ENCODE results near the gene KARS1.

DNA sequence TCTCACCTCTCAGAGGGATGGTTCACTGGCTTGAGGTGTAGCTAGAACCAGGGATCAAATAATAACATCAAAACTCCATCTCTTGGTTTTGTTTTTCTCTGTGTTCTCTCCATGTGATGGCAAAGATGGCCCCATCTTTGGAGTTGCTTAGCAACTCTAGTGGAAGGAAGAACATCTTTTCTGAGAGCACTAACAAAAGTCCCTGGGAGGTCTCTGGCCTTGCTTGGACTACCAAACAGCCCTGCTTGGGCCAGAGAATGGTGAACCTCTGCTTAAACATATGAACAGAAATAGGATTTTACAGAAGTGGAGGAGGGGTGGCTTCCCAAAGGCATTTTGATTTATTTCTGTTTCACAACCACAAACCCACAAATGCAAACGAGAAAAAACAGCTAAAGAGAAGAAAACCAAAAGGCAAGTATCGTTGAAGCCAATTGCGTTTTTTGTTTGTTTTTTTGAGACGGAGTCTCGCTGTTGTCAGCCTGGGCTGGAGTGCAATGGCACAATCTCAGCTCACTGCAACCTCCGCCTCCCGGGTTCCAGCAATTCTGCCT is 68.1 kb downstream of the KARS1 start:
- TF ChIP-seq, protein P1, sequence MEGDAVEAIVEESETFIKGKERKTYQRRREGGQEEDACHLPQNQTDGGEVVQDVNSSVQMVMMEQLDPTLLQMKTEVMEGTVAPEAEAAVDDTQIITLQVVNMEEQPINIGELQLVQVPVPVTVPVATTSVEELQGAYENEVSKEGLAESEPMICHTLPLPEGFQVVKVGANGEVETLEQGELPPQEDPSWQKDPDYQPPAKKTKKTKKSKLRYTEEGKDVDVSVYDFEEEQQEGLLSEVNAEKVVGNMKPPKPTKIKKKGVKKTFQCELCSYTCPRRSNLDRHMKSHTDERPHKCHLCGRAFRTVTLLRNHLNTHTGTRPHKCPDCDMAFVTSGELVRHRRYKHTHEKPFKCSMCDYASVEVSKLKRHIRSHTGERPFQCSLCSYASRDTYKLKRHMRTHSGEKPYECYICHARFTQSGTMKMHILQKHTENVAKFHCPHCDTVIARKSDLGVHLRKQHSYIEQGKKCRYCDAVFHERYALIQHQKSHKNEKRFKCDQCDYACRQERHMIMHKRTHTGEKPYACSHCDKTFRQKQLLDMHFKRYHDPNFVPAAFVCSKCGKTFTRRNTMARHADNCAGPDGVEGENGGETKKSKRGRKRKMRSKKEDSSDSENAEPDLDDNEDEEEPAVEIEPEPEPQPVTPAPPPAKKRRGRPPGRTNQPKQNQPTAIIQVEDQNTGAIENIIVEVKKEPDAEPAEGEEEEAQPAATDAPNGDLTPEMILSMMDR (IDR thresholded peaks at IDR 0.05; ENCODE audit: insufficient read depth, low read length, poor library complexity, severe bottlenecking) = no peak
- TF ChIP-seq EZH2phosphoT487 (conservative IDR thresholded peaks at IDR 0.05; ENCODE audit: low read length) = no peak

All from SU-DHL-6 (cell line).